ENCODE results near the gene SNTA1.
"Not testable (repeated sequence)": the region's sequence is repeated elsewhere in the genome, so short reads cannot be mapped to it uniquely, and the experiment has no call there.

SNTA1 gene

GRCh38 chr20:33443512-33444239, at the start of gene SNTA1:
TSS of gene SNTA1 (minus strand) at chr20:33443763. CDS start at chr20:33443620, 143 bp downstream.
- no peak for FAIRE-seq

DNA sequence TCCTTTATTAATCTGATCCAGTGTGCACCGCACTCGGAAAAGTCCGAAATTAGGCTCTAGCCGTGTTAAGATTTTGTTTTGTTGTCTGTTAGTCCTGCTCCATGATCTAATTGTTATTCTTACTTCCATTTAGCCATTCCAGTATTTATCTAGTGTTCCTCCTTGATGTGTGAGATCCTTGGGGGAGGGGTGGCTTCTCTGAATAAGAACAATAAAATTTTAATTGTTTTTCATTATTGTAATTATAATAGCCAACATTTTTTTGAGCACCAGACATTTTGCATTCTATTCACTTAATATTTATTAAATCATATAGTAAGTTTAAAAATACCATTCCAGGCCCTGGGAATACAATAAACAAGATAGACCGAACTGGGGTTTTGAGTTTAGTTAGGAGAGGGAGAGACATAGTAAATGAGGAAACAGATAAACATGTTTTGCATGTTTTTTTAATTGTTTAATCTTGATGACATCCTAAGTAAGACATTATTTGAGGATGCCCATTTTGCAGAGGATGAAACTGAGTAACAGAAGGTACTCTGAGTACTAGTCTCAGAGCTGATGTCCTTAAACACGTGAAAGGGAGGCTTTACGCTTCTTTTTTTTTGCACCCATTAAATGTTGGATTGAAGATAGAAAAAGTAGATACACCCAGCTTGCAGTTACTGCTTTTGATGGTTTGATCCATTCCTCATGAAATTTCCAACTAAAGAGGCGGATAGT, 47.5 kb upstream of the SNTA1 start:
- no peak for FAIRE-seq

DNA sequence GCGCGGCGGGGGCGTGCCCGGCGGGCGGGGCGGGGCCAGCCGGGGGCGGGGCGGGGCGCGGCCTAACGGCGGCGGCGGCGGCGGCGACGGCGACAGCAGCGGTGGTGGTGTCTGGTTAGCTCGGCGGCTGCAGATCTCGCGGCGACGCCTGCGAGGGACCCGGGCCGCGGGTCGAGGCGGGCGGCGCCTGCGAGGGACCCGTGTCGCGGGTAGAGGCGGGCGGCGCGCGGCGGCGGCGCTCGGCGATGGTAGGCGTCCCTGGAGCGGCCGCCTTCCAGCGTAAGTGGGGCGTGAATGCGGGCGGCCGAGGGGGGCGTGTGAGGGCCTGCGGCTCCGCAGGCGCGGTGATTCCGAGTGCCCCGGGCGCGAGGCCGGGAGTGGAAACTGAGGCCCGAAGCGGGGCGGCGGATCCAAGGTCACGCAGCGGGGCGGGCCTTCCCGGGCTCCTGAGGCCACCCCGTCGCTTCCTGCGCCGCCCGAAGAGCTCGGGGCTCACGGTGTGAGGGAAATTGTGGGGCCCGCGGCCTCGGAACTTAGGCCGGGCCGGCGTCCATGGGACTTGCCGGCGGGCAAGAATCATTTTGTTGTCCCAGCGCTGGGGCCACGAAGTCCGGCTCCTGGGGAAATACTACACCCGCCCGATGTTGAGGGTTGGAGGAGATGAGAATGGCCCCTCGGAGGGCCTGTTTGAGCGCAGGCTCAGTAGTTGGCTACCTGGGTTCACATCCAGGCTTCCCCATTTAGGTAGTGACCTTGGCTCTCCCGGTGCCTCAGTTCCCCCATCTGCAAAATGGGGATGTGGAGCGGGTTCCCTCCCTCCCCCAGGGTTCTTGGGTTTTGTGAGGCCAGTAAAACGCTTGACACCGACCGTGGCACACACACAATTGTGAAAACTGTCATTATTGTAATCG, 46.7 kb upstream of the SNTA1 start, which contains the start of gene CBFA2T2:
TSS of gene CBFA2T2 (plus strand) at position 74 of the 911 bp plus-strand sequence. CDS start at position 246, 172 bp downstream.
- FAIRE-seq: no peak

- no peak for FAIRE-seq
Measured at GRCh38 chr20:33489495-33490022, 46.0 kb upstream of the SNTA1 start.

- FAIRE-seq: not testable (repeated sequence)
Measured at GRCh38 chr20:33488661-33489494, 45.3 kb upstream of the SNTA1 start.

DNA sequence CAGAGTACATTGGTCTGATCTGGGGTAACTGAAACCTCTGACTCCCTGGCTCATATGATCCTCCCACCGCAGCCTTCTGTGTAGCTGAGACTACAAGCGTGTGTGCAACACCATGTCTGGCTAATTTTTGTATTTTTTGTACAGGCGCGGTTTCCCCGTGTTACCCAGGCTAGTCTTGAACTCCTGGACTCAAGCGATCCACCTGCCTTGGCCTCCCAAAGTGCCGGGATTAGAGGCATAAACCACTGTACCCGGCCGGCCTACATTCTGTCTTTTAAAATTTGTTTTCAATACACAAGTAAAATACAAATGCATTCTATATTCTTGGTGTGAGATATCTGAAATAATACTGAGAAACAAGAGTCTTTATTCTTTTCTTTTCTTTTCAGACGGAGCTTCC, 44.6 kb upstream of the SNTA1 start:
- FAIRE-seq: no peak

GRCh38 chr20:33483186-33483585, 39.6 kb upstream of the SNTA1 start:
- not testable (repeated sequence) for FAIRE-seq

DNA sequence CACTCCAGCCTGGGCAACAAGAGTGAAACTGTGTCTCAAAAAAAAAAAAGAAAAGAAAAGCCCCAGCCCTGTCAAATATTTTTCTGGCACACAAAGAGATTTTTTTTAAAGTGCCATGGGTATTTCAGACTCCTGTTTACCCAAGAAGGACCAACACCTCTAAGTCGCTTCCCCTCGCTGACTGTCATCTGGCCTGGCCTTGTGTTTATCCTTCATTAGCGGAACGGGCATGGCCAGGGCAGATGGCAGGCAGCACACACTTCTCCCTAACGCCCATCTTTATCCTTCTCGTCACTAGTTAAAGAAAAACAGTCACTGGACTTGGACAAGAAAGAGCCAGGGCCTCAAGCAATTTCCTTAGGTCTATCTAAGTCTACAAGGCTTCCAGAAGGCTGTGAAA, 39.0 kb upstream of the SNTA1 start:
- FAIRE-seq: no peak

GRCh38 chr20:33481431-33481941, 37.9 kb upstream of the SNTA1 start:
- FAIRE-seq: no peak

DNA sequence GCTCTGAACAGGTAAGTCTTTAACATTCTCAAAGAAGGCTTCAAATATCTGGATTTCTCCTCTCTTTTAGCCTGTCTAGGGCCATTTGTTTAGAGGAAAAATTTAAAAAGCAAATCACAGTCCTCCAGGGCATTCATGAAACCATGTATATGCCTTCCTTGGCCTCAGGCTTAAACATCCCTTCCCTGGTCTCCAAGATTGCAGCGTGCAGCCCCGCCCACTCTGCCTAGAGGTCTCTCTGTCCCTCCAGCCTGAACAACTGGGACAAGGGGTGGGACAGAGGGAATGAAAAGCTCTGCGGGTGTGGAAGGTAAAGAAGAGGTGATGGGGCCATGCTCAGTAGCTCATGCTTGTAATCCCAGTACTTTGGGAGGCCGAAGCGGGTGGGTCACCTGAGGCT, 36.5 kb upstream of the SNTA1 start:
- FAIRE-seq: no peak

- FAIRE-seq: no peak
Measured at GRCh38 chr20:33477386-33478234, 34.0 kb upstream of the SNTA1 start.

DNA sequence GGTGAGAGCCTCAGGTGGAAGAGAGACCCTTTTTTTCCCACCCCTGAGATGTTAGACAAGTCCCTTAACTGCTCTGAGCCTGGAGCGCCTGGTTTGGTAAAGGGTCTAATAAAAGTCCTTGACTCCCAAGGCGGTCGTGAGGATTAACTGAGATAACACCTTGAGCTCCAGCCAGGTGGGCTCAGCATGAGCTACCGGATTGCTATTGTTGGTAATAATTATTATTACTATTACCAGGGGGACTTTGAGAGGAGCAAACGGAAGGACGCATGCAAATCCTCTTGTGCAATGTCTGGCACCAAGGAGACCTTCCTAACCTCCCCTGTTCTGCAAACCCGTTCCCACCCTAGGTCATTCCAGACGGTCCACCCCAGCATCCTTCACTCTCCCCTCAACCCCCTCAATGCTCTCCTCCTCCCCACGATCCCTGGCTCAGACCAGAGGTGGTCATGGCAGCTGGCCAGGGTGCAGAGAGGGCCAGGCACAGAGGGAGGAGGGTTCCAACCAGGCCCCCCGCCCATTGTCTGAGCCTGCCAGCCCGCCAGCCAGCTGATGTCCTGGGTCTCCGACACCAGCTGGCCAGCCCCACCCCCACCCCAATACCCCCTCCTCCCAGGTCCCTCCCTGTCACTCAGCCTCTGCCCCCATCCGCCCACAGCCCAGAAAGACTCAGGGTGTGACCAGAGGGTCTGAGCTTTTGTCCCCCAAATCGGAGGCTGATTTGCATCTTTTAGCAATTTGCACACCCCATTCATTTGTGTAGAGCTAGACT, 32.0 kb upstream of the SNTA1 start:
- no peak for FAIRE-seq

- FAIRE-seq: no peak
Measured at GRCh38 chr20:33474963-33475362, 31.4 kb upstream of the SNTA1 start.

GRCh38 chr20:33474097-33474873, 30.7 kb upstream of the SNTA1 start:
- FAIRE-seq: no peak

- FAIRE-seq: no peak
Measured at GRCh38 chr20:33472868-33473435, 29.4 kb upstream of the SNTA1 start.

- FAIRE-seq: no peak
Measured at GRCh38 chr20:33470866-33471265, 27.3 kb upstream of the SNTA1 start.

DNA sequence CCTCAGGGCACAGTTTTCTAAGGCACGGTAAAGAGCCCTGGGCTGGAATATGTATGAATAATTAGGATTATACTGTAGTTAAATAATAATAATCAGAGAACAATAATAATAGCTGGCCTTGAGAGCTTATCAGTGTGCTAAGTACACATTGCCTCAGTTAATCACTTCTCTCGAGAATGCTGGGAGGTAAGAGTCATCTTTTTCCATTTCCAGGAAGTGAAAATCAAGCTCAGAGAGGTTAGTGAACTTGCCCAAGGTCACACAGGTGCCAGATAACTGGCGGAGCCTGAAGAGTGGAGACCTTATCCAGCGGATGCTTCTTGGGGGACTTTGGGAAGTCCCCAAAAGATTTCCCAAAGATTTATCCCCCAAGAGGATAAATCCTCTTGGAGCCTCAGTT, 26.9 kb upstream of the SNTA1 start:
- no peak for FAIRE-seq

- FAIRE-seq: no peak
Measured at GRCh38 chr20:33466303-33466646, 22.7 kb upstream of the SNTA1 start.

Measured in A204.1 (cell line).